B cell (primary cell): ENCODE results near the gene NATD1. TPM values are rescaled to one million over a fixed set of nuclear protein-coding genes. Genes with fewer than 3 reads are reported as not detected.

Experiments used
- ATAC-seq: fragments of 200-7000 bp; cut with Tn5 transposase; one replicate; pipeline ENCODE4 v1.10.0; 2021; ENCODE audit warnings: low read depth, mild to moderate bottlenecking, moderate number of reproducible peaks, moderate library complexity
- CTCF ChIA-PET: fragments of 350-600 bp; sonication (Branson Sonifier 250); formaldehyde crosslinking; loops from one replicate; lab custom pipeline; 2021; ENCODE audit warnings: antibody characterized with exemption, inconsistent platforms; lab: Charles Lee
- POLR2A ChIA-PET: fragments of 350-600 bp; sonication (Branson Sonifier 250); formaldehyde crosslinking; loops from one replicate; lab custom pipeline; 2021; ENCODE audit warnings: antibody characterized with exemption; lab: Charles Lee
- DNase-seq: peaks from one replicate; pipeline ENCODE4 v3.0.0; 2013
- H2AFZ ChIP-seq: 2 replicates; pipeline ENCODE4 v1.6.1; 2012; ENCODE audit warnings: mild to moderate bottlenecking, low read depth, low read length; ENCODE audit not compliant: insufficient read depth, poor library complexity, severe bottlenecking
- H3K27ac ChIP-seq, 2 donors: 1 replicate in 1 of 2; 2 replicates in 1 of 2; pipeline ENCODE4 v1.5.1; 2012 to 2013; ENCODE audit warnings: low read length in 2 of 2, mild to moderate bottlenecking in 2 of 2, moderate library complexity in 1 of 2
- H3K27me3 ChIP-seq, 4 experiments: fragments of 200-600 bp in 1 of 4; sonication (generic) in 1 of 4; replicated peaks in 1 of 4; 1 replicate in 2 of 4; 2 replicates in 2 of 4; pipeline versions ENCODE4 v1.6.1 to v1.7.0; 2013 to 2016; ENCODE audit warnings: low read length in 3 of 4, mild to moderate bottlenecking in 2 of 4, mixed read lengths in 1 of 4, moderate library complexity in 1 of 4; ENCODE audit not compliant: insufficient read depth in 4 of 4, control insufficient read depth in 3 of 4; ENCODE audit errors: control extremely low read depth in 1 of 4
- H3K36me3 ChIP-seq, 2 experiments: replicated peaks in 1 of 2; 1 replicate in 1 of 2; 2 replicates in 1 of 2; pipeline versions ENCODE4 v1.6.1 to v1.7.1; 2013; ENCODE audit warnings: low read length in 1 of 2; ENCODE audit not compliant: insufficient read depth in 2 of 2, control insufficient read depth in 1 of 2; ENCODE audit errors: control extremely low read depth in 1 of 2, extremely low read depth in 1 of 2
- H3K4me1 ChIP-seq, 2 donors: fragments of 200-600 bp in 1 of 2; sonication (generic) in 1 of 2; 1 replicate in 1 of 2; 2 replicates in 1 of 2; pipeline versions ENCODE4 v1.5.1 to v1.6.1; 2013 to 2017; ENCODE audit warnings: low read length in 2 of 2; ENCODE audit not compliant: control insufficient read depth in 2 of 2, insufficient read depth in 2 of 2
- H3K4me2 ChIP-seq: replicated peaks from 2 replicates; pipeline ENCODE3; 2012; ENCODE audit warnings: mild to moderate bottlenecking, low read depth, low read length; ENCODE audit not compliant: poor library complexity, severe bottlenecking
- H3K4me3 ChIP-seq, 5 experiments: fragments of 200-600 bp in 1 of 5; sonication (generic) in 1 of 5; 1 replicate in 3 of 5; 2 replicates in 2 of 5; pipeline versions ENCODE4 v1.5.1 to v1.7.0; 2011 to 2016; ENCODE audit warnings: low read length in 4 of 5, mild to moderate bottlenecking in 4 of 5, low read depth in 2 of 5, control low read depth in 1 of 5, moderate library complexity in 1 of 5; ENCODE audit not compliant: insufficient read depth in 1 of 5; ENCODE audit errors: control extremely low read depth in 1 of 5, extremely low read depth in 1 of 5
- H3K79me2 ChIP-seq: fragments of 200-600 bp; sonication (generic); one replicate; pipeline ENCODE4 v1.6.0; 2016; ENCODE audit warnings: low read length; ENCODE audit not compliant: control insufficient read depth, insufficient read depth
- H3K9ac ChIP-seq: fragments of 200-600 bp; sonication (generic); 2 replicates; pipeline ENCODE4 v1.6.1; 2017; ENCODE audit warnings: mild to moderate bottlenecking, low read length, moderate library complexity
- H3K9me3 ChIP-seq, 3 donors: one replicate each; pipeline versions ENCODE4 v1.6.1 to v1.7.1; 2013; ENCODE audit warnings: low read length in 2 of 3; ENCODE audit not compliant: control insufficient read depth in 2 of 3, insufficient read depth in 1 of 3; ENCODE audit errors: control extremely low read depth in 1 of 3
- H4K20me1 ChIP-seq: 2 replicates; pipeline ENCODE4 v1.6.0; 2012; ENCODE audit warnings: mild to moderate bottlenecking, low read length; ENCODE audit not compliant: insufficient read depth, control insufficient read depth, poor library complexity, severe bottlenecking
- H3K27ac Mint-ChIP-seq: one replicate; pipeline ENCODE4 v1.8.0; 2021; ENCODE audit warnings: mixed read lengths
- H3K27me3 Mint-ChIP-seq: one replicate; pipeline ENCODE4 v1.8.0; 2021; ENCODE audit warnings: mixed read lengths
- H3K4me1 Mint-ChIP-seq: one replicate; pipeline ENCODE4 v1.8.0; 2021; ENCODE audit warnings: mixed read lengths
- H3K4me3 Mint-ChIP-seq: one replicate; pipeline ENCODE4 v1.8.0; 2021; ENCODE audit warnings: mixed read lengths
- H3K9me3 Mint-ChIP-seq: one replicate; pipeline ENCODE4 v1.8.0; 2022; ENCODE audit warnings: mixed read lengths; ENCODE audit not compliant: insufficient read depth
- EZH2 ChIP-seq: IDR thresholded peaks from 2 replicates; pipeline ENCODE4 v1.6.1; 2012; ENCODE audit warnings: borderline replicate concordance, low read depth, mild to moderate bottlenecking, moderate library complexity, low read length; ENCODE audit not compliant: insufficient read depth, poor library complexity, severe bottlenecking
- WGBS: methylation state at CpG from one replicate; pipeline ENCODE4 v1.1.5; 2013; ENCODE audit warnings: missing lambda C conversion rate; ENCODE audit not compliant: insufficient coverage; 5-methylcytosine and 5-hydroxymethylcytosine counted together
- intact Hi-C: fragments of 100-400 bp; cut with micrococcal nuclease; formaldehyde crosslinking; loops from one replicate; pipeline ENCODE4 v1.10.0; 2022
- polyA plus RNA-seq: library from polyadenylated mRNA; depleted of rRNA; stranded (reverse); fragments of >200 nt; gene quantifications from 2 replicates; pipeline ENCODE4 v1.2.3, GENCODE V29; 2012
- total RNA-seq, 2 donors: library from RNA; stranded (reverse); fragments of 120-200 nt in 1 of 2; gene quantifications; 1 replicate in 1 of 2; 2 replicates in 1 of 2; pipeline versions ENCODE4 v1.2.3 to v1.2.4, GENCODE V29; 2013 to 2022
- TF ChIP-seq, protein P1 (sequence below): fragments of 200-600 bp; IDR thresholded peaks from one replicate; pipeline ENCODE4 v1.8.0; 2022; ENCODE audit warnings: antibody characterized with exemption, mild to moderate bottlenecking

NATD1 gene
- total and polyA plus RNA-seq, 2 donors (not counting 1 experiment from before 2014, with no cell fraction given): 2.0 to 6.7 TPM

DNA sequence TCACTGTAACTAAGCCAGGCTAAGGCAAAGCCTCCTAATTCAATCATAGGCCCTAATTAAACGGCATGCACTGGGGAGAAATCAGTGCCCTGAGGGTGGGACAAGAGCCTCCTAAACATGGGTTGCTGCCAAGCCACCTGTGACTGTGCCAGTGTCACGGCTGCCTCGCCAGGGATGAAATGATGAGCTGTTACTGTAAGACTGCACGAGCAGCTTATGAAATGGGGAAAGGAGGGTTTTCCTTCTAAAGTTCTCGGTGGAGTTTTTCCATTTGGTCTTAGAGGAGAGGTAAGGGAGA, 52.0 kb downstream of the NATD1 start:
- Mint-ChIP-seq H3K27me3 (no peaks in the 10 kb centered on the region), H3K9me3 (no peaks in the 10 kb centered on the region), H3K4me1 (peaks cover 40% of the 10 kb centered on the region), H3K4me3 (no peak overlapping the region), H3K27ac (no peak overlapping the region)
- Histone ChIP-seq H3K36me3 (peaks cover 0 to 18% of the 10 kb centered on the region in 2 experiments), H3K9ac (no peak overlapping the region), H3K4me1 (peaks cover 6 to 15% of the 10 kb centered on the region in 2 donors), H3K4me2 (no peak overlapping the region), H3K9me3 (no peaks in the 10 kb centered on the region), H3K27me3 (no peaks in the 10 kb centered on the region), H3K79me2 (peaks cover 71% of the 10 kb centered on the region), H2AFZ (no peak overlapping the region), H3K27ac (no peak overlapping the region), H4K20me1 (peaks cover 85% of the 10 kb centered on the region), H3K4me3 (no peak overlapping the region)
- TF ChIP-seq, protein P1, sequence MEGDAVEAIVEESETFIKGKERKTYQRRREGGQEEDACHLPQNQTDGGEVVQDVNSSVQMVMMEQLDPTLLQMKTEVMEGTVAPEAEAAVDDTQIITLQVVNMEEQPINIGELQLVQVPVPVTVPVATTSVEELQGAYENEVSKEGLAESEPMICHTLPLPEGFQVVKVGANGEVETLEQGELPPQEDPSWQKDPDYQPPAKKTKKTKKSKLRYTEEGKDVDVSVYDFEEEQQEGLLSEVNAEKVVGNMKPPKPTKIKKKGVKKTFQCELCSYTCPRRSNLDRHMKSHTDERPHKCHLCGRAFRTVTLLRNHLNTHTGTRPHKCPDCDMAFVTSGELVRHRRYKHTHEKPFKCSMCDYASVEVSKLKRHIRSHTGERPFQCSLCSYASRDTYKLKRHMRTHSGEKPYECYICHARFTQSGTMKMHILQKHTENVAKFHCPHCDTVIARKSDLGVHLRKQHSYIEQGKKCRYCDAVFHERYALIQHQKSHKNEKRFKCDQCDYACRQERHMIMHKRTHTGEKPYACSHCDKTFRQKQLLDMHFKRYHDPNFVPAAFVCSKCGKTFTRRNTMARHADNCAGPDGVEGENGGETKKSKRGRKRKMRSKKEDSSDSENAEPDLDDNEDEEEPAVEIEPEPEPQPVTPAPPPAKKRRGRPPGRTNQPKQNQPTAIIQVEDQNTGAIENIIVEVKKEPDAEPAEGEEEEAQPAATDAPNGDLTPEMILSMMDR: no peak
- TF ChIP-seq EZH2: no peak
- ChIA-PET POLR2A (no interaction called here), CTCF (interaction anchor here (1.4 kb wide), 1 partner anchor 82 kb away, joined by 3 read pairs; no protein-coding TSS in a partner anchor)
- WGBS: 90% methylated on average over 5 of the region's 5 CpGs
- ATAC-seq (no peak), DNase-seq (no peak)
- intact Hi-C loops: no loop called here

DNA sequence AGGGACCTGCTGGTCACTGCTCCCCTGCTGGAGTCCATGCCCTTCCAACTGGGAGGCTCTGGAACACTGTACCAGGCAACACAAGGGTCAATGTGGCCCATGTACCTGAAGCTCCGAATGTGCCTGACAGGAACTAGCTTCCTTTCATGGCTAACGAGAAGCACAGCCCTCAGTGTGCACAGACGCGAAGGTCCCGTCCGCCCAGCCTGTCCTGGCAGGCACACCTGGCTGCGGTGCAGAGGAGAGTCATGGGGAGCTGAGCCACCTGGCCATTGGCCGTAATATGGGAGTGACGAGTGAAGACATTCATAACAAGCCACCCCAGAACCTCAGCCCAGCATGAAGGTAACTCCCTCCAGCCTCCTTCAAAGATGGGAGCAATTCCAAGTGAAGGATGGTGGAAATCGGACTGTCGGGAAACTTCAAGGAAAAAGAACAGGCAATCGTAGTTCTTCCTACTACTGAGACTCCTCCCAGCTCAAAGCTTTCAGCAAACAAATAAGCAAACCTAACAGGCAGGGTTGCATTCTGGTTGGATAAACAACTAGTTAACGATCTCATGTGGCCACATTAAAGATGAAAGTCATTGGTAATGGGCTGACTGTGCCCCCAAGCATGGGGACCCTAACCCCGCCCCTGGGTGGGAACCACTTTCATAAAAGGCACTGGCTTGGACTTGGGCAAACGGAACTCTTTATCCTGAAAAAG, 52.5 kb downstream of the NATD1 start:
- Histone ChIP-seq H2AFZ (no peak overlapping the region), H3K27ac (no peak overlapping the region), H3K4me3 (no peak overlapping the region), H3K4me2 (no peak overlapping the region), H3K9ac (no peak overlapping the region), H3K79me2 (peaks cover 65% of the 10 kb centered on the region), H4K20me1 (peaks cover 80% of the 10 kb centered on the region), H3K27me3 (no peaks in the 10 kb centered on the region), H3K36me3 (peaks cover 0 to 18% of the 10 kb centered on the region in 2 experiments), H3K9me3 (no peaks in the 10 kb centered on the region), H3K4me1 (peaks cover 6 to 15% of the 10 kb centered on the region in 2 donors)
- DNase-seq: no peak
- POLR2A ChIA-PET: no interaction called here
- CTCF ChIA-PET: interaction anchor here (1.4 kb wide), 1 partner anchor 81 kb away, joined by 3 read pairs; no protein-coding TSS in a partner anchor
- no peak for ATAC-seq
- Mint-ChIP-seq H3K27ac (no peak overlapping the region), H3K4me3 (no peak overlapping the region), H3K9me3 (no peaks in the 10 kb centered on the region), H3K27me3 (no peaks in the 10 kb centered on the region), H3K4me1 (peaks cover 39% of the 10 kb centered on the region)
- intact Hi-C loops: no loop called here
- 98% methylated on average over 13 of the region's 15 CpGs for WGBS
- TF ChIP-seq, protein P1: no peak
- no peak for TF ChIP-seq EZH2
